GM23338 (cell line): ENCODE measurements around the gene AGFG2. TPM values are rescaled to one million over a fixed set of nuclear protein-coding genes. Genes with fewer than 3 reads are reported as not detected.

Experiments
- ATAC-seq: fragments of 200-7000 bp; cut with Tn5 transposase; 3 replicates; pipeline ENCODE4 v1.9.1; 2020
- DNase-seq: peaks from one replicate; pipeline ENCODE4 v3.0.0-alpha.2; 2015; ENCODE audit warnings: low spot score
- H2AFZ ChIP-seq: fragments of 200-600 bp; sonication (generic); 2 replicates; pipeline ENCODE4 v1.8.0; 2016; ENCODE audit warnings: antibody characterized with exemption, mild to moderate bottlenecking, moderate library complexity
- H3F3A ChIP-seq: fragments of 200-600 bp; sonication (generic); replicated peaks from 2 replicates; pipeline ENCODE4 v1.8.0; 2017; ENCODE audit warnings: antibody characterized with exemption, mixed run types, low read depth
- H3K27ac ChIP-seq: fragments of 200-600 bp; sonication (generic); 2 replicates; pipeline ENCODE4 v1.6.1; 2016; ENCODE audit warnings: low read depth
- H3K27me3 ChIP-seq: fragments of 200-600 bp; sonication (generic); 2 replicates; pipeline ENCODE4 v1.8.0; 2016; ENCODE audit warnings: mild to moderate bottlenecking, mixed run types, moderate library complexity; ENCODE audit not compliant: insufficient read depth
- H3K36me3 ChIP-seq: fragments of 200-600 bp; sonication (generic); 2 replicates; pipeline ENCODE4 v1.8.0; 2016; ENCODE audit warnings: mild to moderate bottlenecking; ENCODE audit not compliant: insufficient read depth
- H3K4me1 ChIP-seq: fragments of 200-600 bp; sonication (generic); 2 replicates; pipeline ENCODE4 v1.8.0; 2016; ENCODE audit warnings: mild to moderate bottlenecking, moderate library complexity; ENCODE audit not compliant: insufficient read depth
- H3K4me2 ChIP-seq: fragments of 200-600 bp; sonication (generic); 2 replicates; pipeline ENCODE4 v1.7.1; 2017; ENCODE audit warnings: mixed run types
- H3K4me3 ChIP-seq: fragments of 200-600 bp; sonication (generic); 2 replicates; pipeline ENCODE4 v1.6.1; 2016; ENCODE audit warnings: mixed run types
- H3K79me2 ChIP-seq: fragments of 200-600 bp; sonication (generic); replicated peaks from 2 replicates; pipeline ENCODE4 v1.8.0; 2017; ENCODE audit warnings: mild to moderate bottlenecking; ENCODE audit not compliant: insufficient read depth
- H3K9me2 ChIP-seq: fragments of 200-600 bp; sonication (generic); 2 replicates; pipeline ENCODE4 v1.8.0; 2017; ENCODE audit not compliant: insufficient read depth
- H4K20me1 ChIP-seq: fragments of 200-600 bp; sonication (generic); replicated peaks from 2 replicates; pipeline ENCODE4 v1.8.0; 2017; ENCODE audit warnings: mild to moderate bottlenecking; ENCODE audit not compliant: insufficient read depth
- H3K27ac Mint-ChIP-seq: 2 replicates; pipeline ENCODE4 v1.8.0; 2020; ENCODE audit warnings: inconsistent platforms, mild to moderate bottlenecking, moderate library complexity, mixed read lengths
- H3K27me3 Mint-ChIP-seq: 3 replicates; pipeline ENCODE4 v1.8.0; 2022; ENCODE audit warnings: low read depth, mild to moderate bottlenecking, moderate library complexity, mixed read lengths, inconsistent platforms; ENCODE audit not compliant: insufficient read depth, poor library complexity
- H3K36me3 Mint-ChIP-seq: 3 replicates; pipeline ENCODE4 v1.8.0; 2021; ENCODE audit warnings: low read depth, mild to moderate bottlenecking, inconsistent platforms, moderate library complexity, mixed read lengths
- H3K4me1 Mint-ChIP-seq: 3 replicates; pipeline ENCODE4 v1.8.0; 2020; ENCODE audit warnings: mild to moderate bottlenecking, inconsistent platforms, mixed read lengths
- H3K4me3 Mint-ChIP-seq: 3 replicates; pipeline ENCODE4 v1.8.0; 2021; ENCODE audit warnings: moderate library complexity, mild to moderate bottlenecking, inconsistent platforms, mixed read lengths
- H3K9me3 Mint-ChIP-seq: 3 replicates; pipeline ENCODE4 v1.8.0; 2020; ENCODE audit warnings: moderate library complexity, mild to moderate bottlenecking, inconsistent platforms, mixed read lengths
- CREB1 ChIP-seq: fragments of 250-450 bp; sonication (Bioruptor Pico); IDR thresholded peaks from 2 replicates; pipeline ENCODE4 v1.5.0; 2020; ENCODE audit warnings: low read depth, mild to moderate bottlenecking, moderate library complexity
- EZH2 ChIP-seq: fragments of 200-600 bp; sonication (generic); IDR thresholded peaks from one replicate; pipeline ENCODE4 v1.8.0; 2017; ENCODE audit warnings: antibody characterized with exemption, mild to moderate bottlenecking, low read depth; ENCODE audit not compliant: unreplicated experiment
- JUNB ChIP-seq: IDR thresholded peaks from one replicate; pipeline ENCODE4 v1.6.1; 2016; ENCODE audit warnings: antibody characterized with exemption; ENCODE audit not compliant: unreplicated experiment
- NANOG ChIP-seq: IDR thresholded peaks from 2 replicates; pipeline ENCODE4 v1.6.1; 2016; ENCODE audit warnings: antibody characterized with exemption, borderline replicate concordance
- STAT1 ChIP-seq: IDR thresholded peaks from one replicate; pipeline ENCODE4 v1.6.1; 2016; ENCODE audit warnings: antibody characterized with exemption; ENCODE audit not compliant: unreplicated experiment
- ZNF114 ChIP-seq: fragments of 250-450 bp; sonication (Bioruptor Pico); IDR thresholded peaks from 2 replicates; pipeline ENCODE4 v1.5.0; 2020; ENCODE audit warnings: mild to moderate bottlenecking, moderate library complexity
- ZNF331 ChIP-seq: fragments of 250-450 bp; sonication (Bioruptor Pico); IDR thresholded peaks from 2 replicates; pipeline ENCODE4 v1.5.0; 2020; ENCODE audit warnings: low read depth, mild to moderate bottlenecking, moderate library complexity
- ZNF462 ChIP-seq: fragments of 250-450 bp; sonication (Bioruptor Pico); IDR thresholded peaks from 2 replicates; pipeline ENCODE4 v1.5.0; 2020; ENCODE audit warnings: mild to moderate bottlenecking, moderate library complexity
- polyA plus RNA-seq: library from polyadenylated mRNA; unstranded; fragments of >200 nt; fragmentation: Nextera tagmentation; extraction: Ambion mirVana; gene quantifications from 2 replicates; pipeline ENCODE4 v1.2.1, GENCODE V29; 2016
- total RNA-seq: library from RNA; depleted of rRNA; stranded (reverse); fragments of >200 nt; shearing (Covaris generic); gene quantifications from 2 replicates; pipeline ENCODE4 v1.2.3, GENCODE V29; 2014
- TF ChIP-seq, protein P1 (sequence below): IDR thresholded peaks from one replicate; pipeline ENCODE4 v1.6.1; 2018; ENCODE audit warnings: antibody characterized with exemption; ENCODE audit not compliant: unreplicated experiment
- TF ChIP-seq, protein P2 (sequence below): IDR thresholded peaks from 2 replicates; pipeline ENCODE4 v1.6.1; 2016; ENCODE audit warnings: antibody characterized with exemption
- TF ChIP-seq, protein P3 (sequence below), 2 experiments: fragments of 200-600 bp in 1 of 2; sonication (generic) in 1 of 2; conservative IDR thresholded peaks; 2 replicates each; pipeline versions ENCODE4 v1.5.1 to v1.6.1; 2016 to 2017; ENCODE audit warnings: antibody characterized with exemption in 2 of 2, low read depth in 2 of 2, mild to moderate bottlenecking in 2 of 2, moderate library complexity in 1 of 2

Gene AGFG2
- total and polyA plus RNA-seq, 2 experiments from 2014 or later: 2.3 to 8.9 TPM

DNA sequence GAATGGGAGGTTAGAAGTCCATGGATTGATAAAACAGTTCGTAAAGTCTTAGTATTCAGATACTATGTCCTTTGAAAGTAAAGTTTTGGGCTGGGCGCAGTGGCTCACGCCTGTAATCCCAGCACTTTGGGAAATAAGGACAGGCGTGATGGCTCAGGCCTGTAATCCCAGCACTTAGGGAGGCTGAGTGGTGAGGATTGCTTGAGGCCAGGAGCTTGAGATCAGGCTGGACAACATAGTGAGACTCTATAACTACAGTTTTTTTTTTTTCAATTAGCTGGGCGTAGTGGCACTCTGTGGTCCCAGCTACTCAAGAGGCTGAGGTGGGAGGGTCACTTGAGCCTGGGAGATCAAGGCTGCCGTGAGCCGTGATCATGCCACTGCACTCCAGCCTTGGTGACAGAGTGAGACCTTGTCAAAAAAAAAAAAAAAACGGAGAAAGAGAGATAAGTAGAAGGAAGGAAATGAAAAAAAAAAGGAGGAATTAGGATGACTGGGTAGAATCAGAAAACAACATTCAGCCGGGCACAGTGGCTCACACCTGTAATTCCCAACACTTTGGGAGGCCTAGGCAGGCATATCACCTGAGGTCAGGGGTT, 25.7 kb upstream of the AGFG2 start (continued):
- TF ChIP-seq, protein P1, sequence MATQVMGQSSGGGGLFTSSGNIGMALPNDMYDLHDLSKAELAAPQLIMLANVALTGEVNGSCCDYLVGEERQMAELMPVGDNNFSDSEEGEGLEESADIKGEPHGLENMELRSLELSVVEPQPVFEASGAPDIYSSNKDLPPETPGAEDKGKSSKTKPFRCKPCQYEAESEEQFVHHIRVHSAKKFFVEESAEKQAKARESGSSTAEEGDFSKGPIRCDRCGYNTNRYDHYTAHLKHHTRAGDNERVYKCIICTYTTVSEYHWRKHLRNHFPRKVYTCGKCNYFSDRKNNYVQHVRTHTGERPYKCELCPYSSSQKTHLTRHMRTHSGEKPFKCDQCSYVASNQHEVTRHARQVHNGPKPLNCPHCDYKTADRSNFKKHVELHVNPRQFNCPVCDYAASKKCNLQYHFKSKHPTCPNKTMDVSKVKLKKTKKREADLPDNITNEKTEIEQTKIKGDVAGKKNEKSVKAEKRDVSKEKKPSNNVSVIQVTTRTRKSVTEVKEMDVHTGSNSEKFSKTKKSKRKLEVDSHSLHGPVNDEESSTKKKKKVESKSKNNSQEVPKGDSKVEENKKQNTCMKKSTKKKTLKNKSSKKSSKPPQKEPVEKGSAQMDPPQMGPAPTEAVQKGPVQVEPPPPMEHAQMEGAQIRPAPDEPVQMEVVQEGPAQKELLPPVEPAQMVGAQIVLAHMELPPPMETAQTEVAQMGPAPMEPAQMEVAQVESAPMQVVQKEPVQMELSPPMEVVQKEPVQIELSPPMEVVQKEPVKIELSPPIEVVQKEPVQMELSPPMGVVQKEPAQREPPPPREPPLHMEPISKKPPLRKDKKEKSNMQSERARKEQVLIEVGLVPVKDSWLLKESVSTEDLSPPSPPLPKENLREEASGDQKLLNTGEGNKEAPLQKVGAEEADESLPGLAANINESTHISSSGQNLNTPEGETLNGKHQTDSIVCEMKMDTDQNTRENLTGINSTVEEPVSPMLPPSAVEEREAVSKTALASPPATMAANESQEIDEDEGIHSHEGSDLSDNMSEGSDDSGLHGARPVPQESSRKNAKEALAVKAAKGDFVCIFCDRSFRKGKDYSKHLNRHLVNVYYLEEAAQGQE: no peak
- TF ChIP-seq, protein P2, sequence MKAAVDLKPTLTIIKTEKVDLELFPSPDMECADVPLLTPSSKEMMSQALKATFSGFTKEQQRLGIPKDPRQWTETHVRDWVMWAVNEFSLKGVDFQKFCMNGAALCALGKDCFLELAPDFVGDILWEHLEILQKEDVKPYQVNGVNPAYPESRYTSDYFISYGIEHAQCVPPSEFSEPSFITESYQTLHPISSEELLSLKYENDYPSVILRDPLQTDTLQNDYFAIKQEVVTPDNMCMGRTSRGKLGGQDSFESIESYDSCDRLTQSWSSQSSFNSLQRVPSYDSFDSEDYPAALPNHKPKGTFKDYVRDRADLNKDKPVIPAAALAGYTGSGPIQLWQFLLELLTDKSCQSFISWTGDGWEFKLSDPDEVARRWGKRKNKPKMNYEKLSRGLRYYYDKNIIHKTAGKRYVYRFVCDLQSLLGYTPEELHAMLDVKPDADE: no peak

GRCh38 chr7:100515072-100515532, 23.9 kb upstream of the AGFG2 start:
- ATAC-seq (no peak), DNase-seq (no peak)
- Histone ChIP-seq H2AFZ (peak overlapping the region; percentile 96; the same call in 1 of the 2 replicates), H4K20me1 (no peaks in the 10 kb centered on the region), H3K4me2 (no peak overlapping the region), H3K27ac (no peak overlapping the region), H3K27me3 (no peaks in the 10 kb centered on the region), H3K79me2 (no peaks in the 10 kb centered on the region), H3F3A (no peaks in the 10 kb centered on the region), H3K9me2 (no peaks in the 10 kb centered on the region), H3K4me1 (0 out of 2 replicates have a peak, but pooled peaks cover 3% of the 10 kb centered on the region), H3K4me3 (no peak overlapping the region), H3K36me3 (no peaks in the 10 kb centered on the region)
- Mint-ChIP-seq H3K9me3 (no peaks in the 10 kb centered on the region; the same call in 2 of the 3 replicates), H3K4me1 (no peaks in the 10 kb centered on the region), H3K27ac (no peak overlapping the region), H3K36me3 (no peaks in the 10 kb centered on the region), H3K27me3 (peaks cover 4% of the 10 kb centered on the region), H3K4me3 (no peak overlapping the region)
- TF ChIP-seq, protein P2: no peak
- TF ChIP-seq, protein P3, sequence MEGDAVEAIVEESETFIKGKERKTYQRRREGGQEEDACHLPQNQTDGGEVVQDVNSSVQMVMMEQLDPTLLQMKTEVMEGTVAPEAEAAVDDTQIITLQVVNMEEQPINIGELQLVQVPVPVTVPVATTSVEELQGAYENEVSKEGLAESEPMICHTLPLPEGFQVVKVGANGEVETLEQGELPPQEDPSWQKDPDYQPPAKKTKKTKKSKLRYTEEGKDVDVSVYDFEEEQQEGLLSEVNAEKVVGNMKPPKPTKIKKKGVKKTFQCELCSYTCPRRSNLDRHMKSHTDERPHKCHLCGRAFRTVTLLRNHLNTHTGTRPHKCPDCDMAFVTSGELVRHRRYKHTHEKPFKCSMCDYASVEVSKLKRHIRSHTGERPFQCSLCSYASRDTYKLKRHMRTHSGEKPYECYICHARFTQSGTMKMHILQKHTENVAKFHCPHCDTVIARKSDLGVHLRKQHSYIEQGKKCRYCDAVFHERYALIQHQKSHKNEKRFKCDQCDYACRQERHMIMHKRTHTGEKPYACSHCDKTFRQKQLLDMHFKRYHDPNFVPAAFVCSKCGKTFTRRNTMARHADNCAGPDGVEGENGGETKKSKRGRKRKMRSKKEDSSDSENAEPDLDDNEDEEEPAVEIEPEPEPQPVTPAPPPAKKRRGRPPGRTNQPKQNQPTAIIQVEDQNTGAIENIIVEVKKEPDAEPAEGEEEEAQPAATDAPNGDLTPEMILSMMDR (conservative IDR thresholded peaks at IDR 0.05; ENCODE audit: low read depth in 2 of 2): no peak
- TF ChIP-seq STAT1: no peak
- no peak for TF ChIP-seq ZNF114 (CRISPR knock-in tag)
- no peak for TF ChIP-seq NANOG
- TF ChIP-seq CREB1 (CRISPR knock-in tag): no peak
- TF ChIP-seq ZNF331: no peak
- TF ChIP-seq EZH2: no peak
- TF ChIP-seq ZNF462 (CRISPR knock-in tag): no peak
- no peak for TF ChIP-seq JUNB
